HEK293 (cell line): ENCODE data around the gene PDAP1.
"Not testable (repeated sequence)": the region's sequence is repeated elsewhere in the genome, so short reads cannot be mapped to it uniquely, and the experiment has no call there.

ENCODE experiments used
- CTCF ChIA-PET: fragments of 350-600 bp; formaldehyde crosslinking; extraction: SDS; loops from one replicate; lab custom pipeline; 2021; ENCODE audit warnings: antibody characterized with exemption; lab: Yijun Ruan, JAX
- POLR2A ChIA-PET: fragments of 300-600 bp; formaldehyde crosslinking; extraction: SDS; loops from one replicate; lab custom pipeline; 2020; ENCODE audit warnings: antibody characterized with exemption, inconsistent platforms; lab: Yijun Ruan, JAX
- H3K27ac ChIP-seq: fragments of 200-500 bp; sonication (Bioruptor generic); 2 replicates; pipeline ENCODE4 v1.5.1; 2014; ENCODE audit warnings: low read depth, low read length, control low read depth, inconsistent platforms; ENCODE audit errors: extremely low read depth
- H3K36me3 ChIP-seq, 2 experiments: fragments of 200-500 bp in 1 of 2; sonication (Bioruptor generic) in 1 of 2; 1 replicate in 1 of 2; 2 replicates in 1 of 2; pipeline ENCODE4 v1.5.1; 2014 to 2017; ENCODE audit warnings: inconsistent platforms in 2 of 2, low read length in 2 of 2; ENCODE audit not compliant: control insufficient read depth in 2 of 2, insufficient read depth in 1 of 2
- H3K4me1 ChIP-seq: fragments of 200-500 bp; sonication (Bioruptor generic); 2 replicates; pipeline ENCODE4 v1.5.1; 2014; ENCODE audit warnings: mild to moderate bottlenecking, low read length, inconsistent platforms; ENCODE audit not compliant: control insufficient read depth, insufficient read depth
- H3K4me3 ChIP-seq: 2 replicates; pipeline ENCODE4 v1.5.1; 2011; ENCODE audit warnings: low read depth, mild to moderate bottlenecking, control low read depth, low read length, moderate library complexity
- H3K9me3 ChIP-seq: fragments of 200-500 bp; sonication (Bioruptor generic); 2 replicates; pipeline ENCODE4 v1.5.1; 2014; ENCODE audit warnings: low read depth, low read length, inconsistent platforms; ENCODE audit not compliant: control insufficient read depth, insufficient read depth
- EGR2 ChIP-seq: fragments of 450-650 bp; formaldehyde crosslinking; IDR thresholded peaks from 2 replicates; pipeline ENCODE4 v1.5.1; 2016; ENCODE audit warnings: low read depth, missing biosample characterization, missing genetic modification characterization
- GLIS1 ChIP-seq: fragments of 450-650 bp; formaldehyde crosslinking; IDR thresholded peaks from 2 replicates; pipeline ENCODE4 v1.5.1; 2016; ENCODE audit warnings: missing biosample characterization, missing genetic modification characterization
- KLF10 ChIP-seq: fragments of 450-650 bp; IDR thresholded peaks from 2 replicates; pipeline ENCODE4 v1.5.1; 2018; ENCODE audit warnings: missing biosample characterization, mild to moderate bottlenecking, missing genetic modification characterization
- ZFHX2 ChIP-seq: fragments of 450-650 bp; formaldehyde crosslinking; conservative IDR thresholded peaks from 2 replicates; pipeline ENCODE4 v1.5.1; 2016; ENCODE audit warnings: missing biosample characterization, missing genetic modification characterization
- ZFP69B ChIP-seq: fragments of 450-650 bp; formaldehyde crosslinking; IDR thresholded peaks from 2 replicates; pipeline ENCODE4 v1.5.1; 2016; ENCODE audit warnings: missing biosample characterization, missing genetic modification characterization
- ZNF133 ChIP-seq: fragments of 450-650 bp; formaldehyde crosslinking; IDR thresholded peaks from 2 replicates; pipeline ENCODE4 v1.5.1; 2016; ENCODE audit warnings: missing biosample characterization, missing genetic modification characterization
- ZNF24 ChIP-seq: fragments of 450-650 bp; formaldehyde crosslinking; IDR thresholded peaks from 2 replicates; pipeline ENCODE4 v1.5.1; 2016; ENCODE audit warnings: missing biosample characterization, missing genetic modification characterization
- ZNF354C ChIP-seq: fragments of 450-650 bp; formaldehyde crosslinking; IDR thresholded peaks from 2 replicates; pipeline ENCODE4 v1.5.1; 2016; ENCODE audit warnings: missing biosample characterization, missing genetic modification characterization, low read depth, borderline replicate concordance
- ZNF37A ChIP-seq: fragments of 450-650 bp; IDR thresholded peaks from 2 replicates; pipeline ENCODE4 v1.5.1; 2018; ENCODE audit warnings: missing biosample characterization, missing genetic modification characterization
- ZNF48 ChIP-seq: fragments of 450-650 bp; formaldehyde crosslinking; IDR thresholded peaks from 2 replicates; pipeline ENCODE4 v1.5.1; 2016; ENCODE audit warnings: missing biosample characterization, missing genetic modification characterization
- ZNF571 ChIP-seq: fragments of 450-650 bp; formaldehyde crosslinking; IDR thresholded peaks from 2 replicates; pipeline ENCODE4 v1.5.0; 2017; ENCODE audit warnings: missing biosample characterization, missing genetic modification characterization
- ZNF658 ChIP-seq: fragments of 450-650 bp; formaldehyde crosslinking; IDR thresholded peaks from 2 replicates; pipeline ENCODE4; 2016; ENCODE audit warnings: missing biosample characterization, missing genetic modification characterization
- ZNF677 ChIP-seq: fragments of 450-650 bp; IDR thresholded peaks from 2 replicates; pipeline ENCODE4 v1.5.0; 2018; ENCODE audit warnings: missing biosample characterization, mild to moderate bottlenecking, missing genetic modification characterization, moderate library complexity
- TF ChIP-seq, protein P1 (sequence below): fragments of 450-650 bp; formaldehyde crosslinking; IDR thresholded peaks from 2 replicates; pipeline ENCODE4 v1.5.0; 2017; ENCODE audit warnings: missing biosample characterization, missing genetic modification characterization, borderline replicate concordance
- TF ChIP-seq, protein P2 (sequence below): fragments of 450-650 bp; formaldehyde crosslinking; IDR thresholded peaks from 2 replicates; pipeline ENCODE4 v1.5.1; 2016; ENCODE audit warnings: missing biosample characterization, missing genetic modification characterization
- TF ChIP-seq, protein P3 (sequence below): fragments of 450-650 bp; formaldehyde crosslinking; IDR thresholded peaks from 2 replicates; pipeline ENCODE4 v1.5.1; 2017; ENCODE audit warnings: missing biosample characterization, missing genetic modification characterization
- TF ChIP-seq, protein P4 (sequence below): fragments of 450-650 bp; formaldehyde crosslinking; IDR thresholded peaks from 2 replicates; pipeline ENCODE4 v1.5.1; 2017; ENCODE audit warnings: missing biosample characterization, missing genetic modification characterization

The PDAP1 gene

DNA sequence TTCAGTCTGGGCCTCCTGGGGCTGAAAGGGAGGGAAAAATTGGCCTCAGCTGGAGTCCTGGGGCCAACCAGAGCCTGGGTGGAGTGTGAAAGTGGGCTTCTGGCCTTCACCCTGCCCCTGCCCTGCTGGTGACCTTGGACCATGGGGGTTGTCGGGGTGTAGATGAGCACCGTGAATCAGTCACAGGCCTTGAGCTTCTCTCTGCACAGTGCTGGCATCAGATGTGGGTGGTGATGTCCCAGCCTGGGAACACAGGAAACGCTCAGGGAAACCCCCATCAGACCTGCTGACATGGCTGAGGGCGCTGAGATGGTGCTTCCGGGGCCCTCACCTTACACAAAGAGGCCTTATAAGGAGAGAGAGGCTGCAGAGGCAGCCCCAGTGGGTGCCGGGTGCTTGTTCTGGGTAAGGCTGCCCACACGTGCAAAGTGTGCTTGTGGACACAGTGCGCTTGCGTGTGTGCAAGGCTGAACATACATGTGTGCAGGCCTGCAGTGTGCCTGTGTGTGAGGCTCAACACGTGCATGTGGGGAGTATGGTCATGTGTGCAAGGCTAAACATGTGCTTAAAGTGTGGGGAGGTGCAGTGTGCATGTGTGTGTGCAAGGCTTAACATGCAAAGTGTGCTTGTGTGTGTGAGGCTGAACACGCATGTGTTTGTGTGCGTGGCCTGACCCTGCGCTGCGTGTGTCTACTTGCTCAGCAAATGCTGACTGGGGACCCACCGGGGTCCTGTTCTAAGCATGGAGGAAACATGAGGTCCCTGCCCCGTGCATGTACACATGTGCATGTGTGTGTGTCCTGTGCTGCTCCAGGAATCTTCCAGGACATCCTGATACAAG lies 27.4 kb downstream of the PDAP1 start:
- peaks cover 5% of the 10 kb centered on the region in 2 experiments; a peak in 2 of 3 replicates for H3K36me3 ChIP-seq
- no peak for TF ChIP-seq ZNF48 (tag by site-specific recombination)
- no peak for TF ChIP-seq ZNF677
- TF ChIP-seq GLIS1 (tag by site-specific recombination): peak; percentile 34; the same call in 1 of the 2 replicates
- TF ChIP-seq, protein P1, sequence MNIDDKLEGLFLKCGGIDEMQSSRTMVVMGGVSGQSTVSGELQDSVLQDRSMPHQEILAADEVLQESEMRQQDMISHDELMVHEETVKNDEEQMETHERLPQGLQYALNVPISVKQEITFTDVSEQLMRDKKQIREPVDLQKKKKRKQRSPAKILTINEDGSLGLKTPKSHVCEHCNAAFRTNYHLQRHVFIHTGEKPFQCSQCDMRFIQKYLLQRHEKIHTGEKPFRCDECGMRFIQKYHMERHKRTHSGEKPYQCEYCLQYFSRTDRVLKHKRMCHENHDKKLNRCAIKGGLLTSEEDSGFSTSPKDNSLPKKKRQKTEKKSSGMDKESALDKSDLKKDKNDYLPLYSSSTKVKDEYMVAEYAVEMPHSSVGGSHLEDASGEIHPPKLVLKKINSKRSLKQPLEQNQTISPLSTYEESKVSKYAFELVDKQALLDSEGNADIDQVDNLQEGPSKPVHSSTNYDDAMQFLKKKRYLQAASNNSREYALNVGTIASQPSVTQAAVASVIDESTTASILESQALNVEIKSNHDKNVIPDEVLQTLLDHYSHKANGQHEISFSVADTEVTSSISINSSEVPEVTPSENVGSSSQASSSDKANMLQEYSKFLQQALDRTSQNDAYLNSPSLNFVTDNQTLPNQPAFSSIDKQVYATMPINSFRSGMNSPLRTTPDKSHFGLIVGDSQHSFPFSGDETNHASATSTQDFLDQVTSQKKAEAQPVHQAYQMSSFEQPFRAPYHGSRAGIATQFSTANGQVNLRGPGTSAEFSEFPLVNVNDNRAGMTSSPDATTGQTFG (tag by site-specific recombination): no peak
- H3K4me1 ChIP-seq: no peaks in the 10 kb centered on the region; the same call in 1 of the 2 replicates
- ChIA-PET POLR2A (no interaction called here), CTCF (no interaction called here)
- H3K4me3 ChIP-seq: no peak overlapping the region
- H3K9me3 ChIP-seq: no peaks in the 10 kb centered on the region
- no peak overlapping the region for H3K27ac ChIP-seq

DNA sequence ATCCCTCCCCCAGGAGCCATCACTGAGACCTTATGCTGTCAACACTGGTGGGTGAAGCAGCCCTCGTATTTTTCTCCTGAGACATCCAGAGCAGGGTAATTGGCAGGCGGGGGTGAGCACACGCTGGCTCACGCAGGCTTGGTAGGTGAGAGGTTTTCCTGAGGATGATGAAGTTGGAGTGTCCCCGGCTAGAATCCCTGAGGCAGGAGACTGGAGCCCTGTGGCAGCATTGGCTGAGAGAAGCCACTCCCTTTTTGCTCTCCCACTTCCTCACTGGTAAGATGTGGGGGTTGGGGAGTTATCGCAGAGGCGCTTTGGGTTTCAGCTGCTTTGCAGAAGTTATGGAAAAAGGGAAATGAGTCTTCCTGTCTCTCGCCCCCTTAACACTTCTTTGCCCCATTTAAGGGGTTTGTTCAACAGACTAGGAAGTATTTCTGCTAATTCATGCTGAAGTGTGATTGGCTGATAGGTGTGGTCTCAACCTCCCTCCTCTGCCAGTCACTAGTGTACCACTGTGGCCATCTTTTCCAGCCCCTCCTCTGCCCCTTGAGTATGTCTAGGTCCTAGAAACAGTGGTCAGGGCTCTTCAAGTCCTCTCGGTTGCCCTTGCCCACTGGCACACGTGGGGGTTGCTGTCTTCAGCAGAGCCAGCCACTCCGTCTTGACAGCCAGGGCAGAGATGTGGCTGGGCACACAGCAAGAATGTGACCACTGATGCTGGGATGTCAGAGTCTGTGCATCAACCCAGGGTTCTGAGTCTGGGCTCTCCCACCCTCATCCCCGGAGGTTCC lies 28.2 kb downstream of the PDAP1 start:
- POLR2A ChIA-PET: no interaction called here
- Histone ChIP-seq H3K9me3 (no peaks in the 10 kb centered on the region), H3K4me1 (no peaks in the 10 kb centered on the region; the same call in 1 of the 2 replicates), H3K36me3 (peaks cover 5% of the 10 kb centered on the region in 2 experiments; a peak in 2 of 3 replicates), H3K27ac (no peak overlapping the region), H3K4me3 (no peak overlapping the region)
- CTCF ChIA-PET: no interaction called here
- TF ChIP-seq ZNF571 (tag by site-specific recombination) (no peak), ZNF24 (tag by site-specific recombination) (no peak), ZFP69B (peak; percentile 92), KLF10 (tag by site-specific recombination) (peak; percentile 44; the same call in 1 of the 2 replicates), ZNF658 (tag by site-specific recombination) (no peak), ZFHX2 (tag by site-specific recombination) (peak; percentile 60; the same call in 1 of the 2 replicates), ZNF354C (tag by site-specific recombination) (no peak), ZNF37A (tag by site-specific recombination) (no peak), EGR2 (tag by site-specific recombination) (peak; percentile 84), ZNF133 (no peak)
- TF ChIP-seq, protein P2, sequence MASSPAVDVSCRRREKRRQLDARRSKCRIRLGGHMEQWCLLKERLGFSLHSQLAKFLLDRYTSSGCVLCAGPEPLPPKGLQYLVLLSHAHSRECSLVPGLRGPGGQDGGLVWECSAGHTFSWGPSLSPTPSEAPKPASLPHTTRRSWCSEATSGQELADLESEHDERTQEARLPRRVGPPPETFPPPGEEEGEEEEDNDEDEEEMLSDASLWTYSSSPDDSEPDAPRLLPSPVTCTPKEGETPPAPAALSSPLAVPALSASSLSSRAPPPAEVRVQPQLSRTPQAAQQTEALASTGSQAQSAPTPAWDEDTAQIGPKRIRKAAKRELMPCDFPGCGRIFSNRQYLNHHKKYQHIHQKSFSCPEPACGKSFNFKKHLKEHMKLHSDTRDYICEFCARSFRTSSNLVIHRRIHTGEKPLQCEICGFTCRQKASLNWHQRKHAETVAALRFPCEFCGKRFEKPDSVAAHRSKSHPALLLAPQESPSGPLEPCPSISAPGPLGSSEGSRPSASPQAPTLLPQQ (tag by site-specific recombination): peak; percentile 91
- TF ChIP-seq, protein P3, sequence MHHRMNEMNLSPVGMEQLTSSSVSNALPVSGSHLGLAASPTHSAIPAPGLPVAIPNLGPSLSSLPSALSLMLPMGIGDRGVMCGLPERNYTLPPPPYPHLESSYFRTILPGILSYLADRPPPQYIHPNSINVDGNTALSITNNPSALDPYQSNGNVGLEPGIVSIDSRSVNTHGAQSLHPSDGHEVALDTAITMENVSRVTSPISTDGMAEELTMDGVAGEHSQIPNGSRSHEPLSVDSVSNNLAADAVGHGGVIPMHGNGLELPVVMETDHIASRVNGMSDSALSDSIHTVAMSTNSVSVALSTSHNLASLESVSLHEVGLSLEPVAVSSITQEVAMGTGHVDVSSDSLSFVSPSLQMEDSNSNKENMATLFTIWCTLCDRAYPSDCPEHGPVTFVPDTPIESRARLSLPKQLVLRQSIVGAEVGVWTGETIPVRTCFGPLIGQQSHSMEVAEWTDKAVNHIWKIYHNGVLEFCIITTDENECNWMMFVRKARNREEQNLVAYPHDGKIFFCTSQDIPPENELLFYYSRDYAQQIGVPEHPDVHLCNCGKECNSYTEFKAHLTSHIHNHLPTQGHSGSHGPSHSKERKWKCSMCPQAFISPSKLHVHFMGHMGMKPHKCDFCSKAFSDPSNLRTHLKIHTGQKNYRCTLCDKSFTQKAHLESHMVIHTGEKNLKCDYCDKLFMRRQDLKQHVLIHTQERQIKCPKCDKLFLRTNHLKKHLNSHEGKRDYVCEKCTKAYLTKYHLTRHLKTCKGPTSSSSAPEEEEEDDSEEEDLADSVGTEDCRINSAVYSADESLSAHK (tag by site-specific recombination): no peak
- TF ChIP-seq, protein P4, sequence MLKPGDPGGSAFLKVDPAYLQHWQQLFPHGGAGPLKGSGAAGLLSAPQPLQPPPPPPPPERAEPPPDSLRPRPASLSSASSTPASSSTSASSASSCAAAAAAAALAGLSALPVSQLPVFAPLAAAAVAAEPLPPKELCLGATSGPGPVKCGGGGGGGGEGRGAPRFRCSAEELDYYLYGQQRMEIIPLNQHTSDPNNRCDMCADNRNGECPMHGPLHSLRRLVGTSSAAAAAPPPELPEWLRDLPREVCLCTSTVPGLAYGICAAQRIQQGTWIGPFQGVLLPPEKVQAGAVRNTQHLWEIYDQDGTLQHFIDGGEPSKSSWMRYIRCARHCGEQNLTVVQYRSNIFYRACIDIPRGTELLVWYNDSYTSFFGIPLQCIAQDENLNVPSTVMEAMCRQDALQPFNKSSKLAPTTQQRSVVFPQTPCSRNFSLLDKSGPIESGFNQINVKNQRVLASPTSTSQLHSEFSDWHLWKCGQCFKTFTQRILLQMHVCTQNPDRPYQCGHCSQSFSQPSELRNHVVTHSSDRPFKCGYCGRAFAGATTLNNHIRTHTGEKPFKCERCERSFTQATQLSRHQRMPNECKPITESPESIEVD: no peak

DNA sequence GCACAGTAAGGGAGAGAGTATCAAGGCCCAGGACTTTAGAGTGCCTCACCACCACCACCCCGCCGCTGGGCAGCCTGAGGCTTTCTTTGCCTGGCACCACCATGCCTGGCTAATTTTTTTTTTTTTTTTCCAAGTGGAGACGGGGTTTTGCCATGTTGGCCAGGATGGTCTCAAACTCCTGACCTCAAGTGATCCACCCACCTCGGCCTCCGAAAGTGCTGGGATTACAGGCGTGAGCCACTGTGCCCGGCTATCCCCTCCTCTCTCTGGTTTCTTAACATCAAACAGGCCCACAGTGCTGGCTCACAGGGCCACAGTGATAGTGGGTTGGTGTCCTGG lies 28.7 kb downstream of the PDAP1 start:
- H3K4me3 ChIP-seq, CTCF ChIA-PET, POLR2A ChIA-PET, H3K27ac ChIP-seq, H3K36me3 ChIP-seq, H3K9me3 ChIP-seq, H3K4me1 ChIP-seq: not testable (repeated sequence)
